ENCODE measurements around the gene SLC12A2. TPM values are rescaled to one million over a fixed set of nuclear protein-coding genes. Genes with fewer than 3 reads are reported as not detected.

Gene SLC12A2
- 25.4 and 30.5 TPM in 2 replicates for total RNA-seq

DNA sequence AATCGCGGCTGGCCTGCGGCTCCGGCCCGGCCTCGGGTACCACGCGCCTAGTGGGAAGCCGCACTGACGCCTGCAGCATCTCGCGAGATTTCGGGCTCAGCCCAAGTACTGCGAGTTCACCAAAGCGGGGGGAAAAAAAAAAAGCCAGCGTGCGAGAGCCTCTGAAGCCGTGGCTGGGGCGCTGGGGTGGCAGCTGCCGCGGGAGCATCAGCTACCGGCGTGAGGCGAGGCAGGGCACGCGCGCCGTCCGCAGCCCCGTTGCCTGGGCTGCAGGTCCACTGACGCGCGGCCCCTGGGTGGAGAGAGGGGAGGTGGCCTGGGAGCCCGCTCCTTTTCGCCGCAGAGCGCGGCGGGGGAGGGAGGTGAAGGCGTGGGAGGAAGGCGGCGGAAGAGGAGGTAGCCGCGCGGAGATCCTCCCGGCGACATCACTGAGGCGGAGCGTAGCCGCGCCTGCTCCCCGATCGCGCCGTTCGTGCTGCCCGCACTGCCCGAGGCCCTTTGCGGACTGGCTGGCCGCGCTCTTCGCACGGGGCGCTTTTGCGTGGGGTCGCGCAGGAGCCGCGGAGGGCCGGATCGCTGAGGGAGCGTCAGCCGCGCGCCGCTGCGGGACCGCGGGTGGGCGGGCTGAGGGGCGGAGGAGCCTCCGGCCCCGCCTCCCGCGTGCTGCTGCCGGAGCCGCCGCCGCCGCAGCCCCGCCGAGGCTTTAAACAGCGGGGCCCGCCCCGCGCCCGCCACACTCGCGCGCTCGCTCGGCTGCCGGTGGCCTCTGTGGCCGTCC is at the start of gene SLC12A2:
SLC12A2 (plus strand) TSS at position 734 of the 778 bp plus-strand sequence. CDS start 189 bp downstream, outside the sequence.

All from uterine smooth muscle cell (primary cell).